Activated naive CD8-positive, alpha-beta T cell treated with anti-CD3 and anti-CD28 coated beads, Interleukin-2, amount 50 U/mL, for 16 hours (primary cell): ENCODE results near the gene IL1RAPL1.
"Not testable (repeated sequence)": the region's sequence is repeated elsewhere in the genome, so short reads cannot be mapped to it uniquely, and the experiment has no call there.

ENCODE experiments used
- DNase-seq: peaks from one replicate; pipeline ENCODE4 v3.0.0-alpha.2; 2020; ENCODE audit warnings: low read depth, low spot score

The IL1RAPL1 gene

DNA sequence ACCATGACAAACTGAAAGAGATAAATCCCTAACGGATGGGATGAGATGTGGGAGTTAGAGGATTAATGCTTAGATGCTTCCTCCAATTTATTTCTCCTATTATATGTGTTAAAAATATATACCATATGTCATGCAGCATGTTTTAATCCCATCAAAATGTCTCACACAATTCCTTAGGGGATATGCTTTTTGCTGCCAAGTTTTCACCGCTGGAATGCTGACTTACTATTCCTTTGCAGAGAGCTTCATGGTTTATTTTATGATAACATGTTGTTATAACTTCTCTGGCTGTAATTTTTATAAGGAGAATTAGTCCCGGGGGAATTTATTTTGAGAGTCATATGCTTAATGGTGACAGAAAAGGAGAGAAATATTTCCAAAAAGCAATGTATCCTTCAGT is 670.3 kb downstream of the IL1RAPL1 start:
- no peak for DNase-seq

DNA sequence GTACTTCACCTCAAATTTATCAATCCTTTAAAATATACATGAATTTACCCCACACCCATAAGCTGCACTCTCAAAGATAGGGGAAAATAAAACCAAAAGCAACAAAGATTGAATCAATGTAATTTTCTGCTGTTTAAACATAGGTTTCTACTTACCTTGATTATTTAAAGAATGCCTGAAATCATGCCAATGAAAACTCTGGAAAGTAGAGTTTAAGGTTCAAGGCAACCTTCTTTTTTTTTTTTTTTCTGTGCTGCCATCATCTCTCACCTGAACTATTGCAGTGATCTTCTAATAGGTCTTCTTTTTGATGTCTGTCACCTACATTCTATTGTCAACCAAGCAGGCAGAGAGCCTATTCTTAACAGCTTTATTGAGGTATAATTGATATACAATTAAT is 682.1 kb downstream of the IL1RAPL1 start:
- no peak for DNase-seq

DNA sequence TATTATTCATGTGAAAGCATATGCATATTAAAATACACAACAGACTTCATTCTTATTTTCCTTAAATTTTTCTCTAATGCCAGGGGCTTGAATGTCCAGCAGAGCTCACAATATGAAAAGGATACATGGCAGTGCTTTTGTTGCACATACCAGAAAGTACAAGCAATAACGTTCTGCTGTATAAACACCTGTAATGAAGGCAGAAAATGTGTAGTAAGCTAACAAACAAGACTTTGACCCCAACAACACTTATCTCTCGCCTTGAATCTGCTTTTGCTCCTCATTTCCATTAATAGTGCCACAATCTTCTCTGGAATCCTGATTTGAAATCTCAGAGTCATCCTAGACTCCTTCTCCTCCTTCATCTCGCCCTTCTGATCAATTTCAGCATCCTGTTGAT is 687.3 kb downstream of the IL1RAPL1 start:
- no peak for DNase-seq

DNA sequence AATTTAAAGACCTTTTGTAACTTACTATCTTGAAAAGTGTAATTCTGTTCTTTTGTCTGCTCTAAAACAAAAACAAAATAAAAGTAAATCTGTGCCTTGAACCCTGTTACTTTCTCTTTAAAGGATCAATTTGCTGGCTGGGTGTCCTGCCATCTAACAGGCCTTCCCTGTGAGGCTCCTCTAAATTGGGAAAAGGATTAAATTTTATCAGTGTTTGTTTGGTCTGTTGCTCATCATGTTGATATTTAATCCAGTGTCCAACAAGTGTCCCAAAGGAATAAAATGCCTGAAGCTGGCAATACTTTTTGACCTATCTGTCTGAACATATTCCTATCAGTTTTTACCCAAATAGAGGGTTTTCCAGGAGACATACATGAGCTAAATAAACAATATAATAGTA is 688.7 kb downstream of the IL1RAPL1 start:
- DNase-seq = no peak

DNA sequence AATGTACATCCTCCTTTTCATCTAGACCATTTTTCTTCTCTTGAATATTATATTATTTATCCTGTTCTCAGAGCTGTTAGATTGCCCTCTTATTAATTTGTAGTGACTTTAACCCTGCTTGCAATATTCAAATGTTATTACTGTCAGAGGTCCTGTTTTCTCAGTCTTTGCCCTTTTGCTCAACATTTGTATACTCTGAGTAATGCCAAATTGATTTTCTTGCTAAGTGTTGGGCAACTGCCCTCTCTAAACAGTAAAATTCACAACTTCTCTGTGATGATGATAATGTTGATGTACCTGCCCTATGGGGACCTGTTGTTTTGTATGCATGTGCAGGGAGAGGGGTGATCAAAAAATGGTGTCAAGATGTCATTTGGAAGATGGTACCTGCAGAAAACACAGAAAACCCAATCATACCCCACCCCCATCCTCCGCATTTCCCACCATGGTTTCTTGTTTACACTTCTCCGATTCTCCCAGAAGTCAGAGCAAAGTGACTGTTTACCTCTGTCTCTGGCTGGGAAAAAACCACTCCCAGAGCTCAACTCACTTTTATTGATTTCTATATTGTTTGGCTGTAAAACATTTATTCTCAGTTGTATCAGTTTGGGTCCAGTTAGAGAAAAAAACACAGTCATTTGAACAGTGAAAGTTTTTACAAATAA is 694.0 kb downstream of the IL1RAPL1 start:
- DNase-seq = no peak

DNA sequence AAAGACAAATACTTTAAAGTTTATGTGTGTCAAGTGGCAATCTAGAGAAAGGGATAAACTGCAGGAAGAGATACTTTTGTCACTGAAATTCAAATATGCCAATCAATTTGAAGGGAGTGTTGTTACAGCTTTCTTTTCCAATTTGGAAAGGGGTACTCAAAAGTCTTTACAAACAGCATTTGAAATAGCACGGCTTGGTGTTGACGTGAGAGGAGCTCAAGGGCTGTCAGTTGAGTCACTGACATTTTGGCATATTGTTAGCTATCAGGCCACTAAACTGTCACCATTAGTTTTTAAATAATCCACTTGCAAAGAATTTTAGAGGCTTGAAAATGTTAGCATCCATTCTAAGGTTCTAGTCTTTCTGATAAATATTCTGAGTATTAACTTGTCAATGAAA is 698.4 kb downstream of the IL1RAPL1 start:
- DNase-seq = no peak

DNA sequence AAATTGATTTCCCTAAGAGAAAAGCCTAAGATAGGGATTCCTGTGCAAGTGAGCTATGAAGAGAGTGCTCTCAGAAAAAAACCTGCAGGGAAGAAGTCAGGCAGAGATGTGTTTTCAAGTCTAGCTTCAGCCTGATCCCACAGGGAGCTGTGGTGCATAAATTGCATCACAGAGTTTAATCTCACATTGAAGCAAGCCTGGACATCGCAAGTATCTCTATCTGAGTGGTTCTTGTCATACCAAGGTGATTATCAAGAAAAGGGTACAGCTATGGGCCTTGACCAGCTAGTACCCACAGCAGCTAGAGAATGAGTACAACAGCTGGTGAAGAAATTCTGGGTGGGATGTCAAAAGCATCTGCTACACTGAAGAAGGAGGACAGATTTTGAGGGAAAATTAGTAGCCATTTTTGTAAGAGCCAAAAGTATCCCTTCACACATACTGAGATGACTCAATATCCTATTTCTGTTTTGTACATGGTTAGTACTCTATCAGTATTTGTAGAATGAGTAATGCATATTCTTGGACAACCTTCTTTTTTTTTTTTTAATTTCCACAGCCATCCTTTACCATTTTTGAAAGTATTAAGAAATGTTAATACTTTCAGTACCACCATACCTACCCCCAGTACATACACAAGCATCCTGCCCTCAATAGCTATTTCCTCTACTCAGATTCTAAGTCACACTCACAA is 708.9 kb downstream of the IL1RAPL1 start:
- DNase-seq = no peak

DNA sequence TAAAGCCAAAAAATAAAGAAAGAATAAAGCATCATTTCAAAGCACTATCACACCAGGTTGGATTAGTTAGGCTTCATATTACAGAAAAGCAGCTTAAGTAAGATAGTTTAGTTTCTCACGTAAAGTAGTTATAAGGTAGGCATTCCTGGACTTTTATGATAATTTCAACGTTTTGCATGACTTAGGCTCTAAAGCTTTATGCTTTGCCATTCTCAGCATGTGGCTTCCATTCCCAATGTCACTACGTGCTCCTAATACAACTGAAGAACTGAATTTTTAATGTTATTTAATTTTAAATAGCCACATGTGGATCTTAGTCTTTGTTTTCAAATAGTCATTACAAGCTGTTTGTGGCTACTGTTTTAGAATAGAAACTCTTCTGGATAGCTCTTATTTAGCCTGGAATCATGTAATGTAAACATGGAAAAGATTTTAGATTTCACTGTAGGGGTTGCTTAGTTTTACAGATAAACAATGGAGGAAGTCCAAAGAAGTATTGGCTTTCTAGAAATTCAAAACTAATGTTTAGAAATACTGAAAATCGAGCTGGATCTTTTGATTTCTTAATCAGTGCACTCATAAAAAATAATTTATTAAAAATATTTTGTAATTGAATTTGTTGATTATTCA is 710.0 kb downstream of the IL1RAPL1 start:
- DNase-seq = no peak

DNA sequence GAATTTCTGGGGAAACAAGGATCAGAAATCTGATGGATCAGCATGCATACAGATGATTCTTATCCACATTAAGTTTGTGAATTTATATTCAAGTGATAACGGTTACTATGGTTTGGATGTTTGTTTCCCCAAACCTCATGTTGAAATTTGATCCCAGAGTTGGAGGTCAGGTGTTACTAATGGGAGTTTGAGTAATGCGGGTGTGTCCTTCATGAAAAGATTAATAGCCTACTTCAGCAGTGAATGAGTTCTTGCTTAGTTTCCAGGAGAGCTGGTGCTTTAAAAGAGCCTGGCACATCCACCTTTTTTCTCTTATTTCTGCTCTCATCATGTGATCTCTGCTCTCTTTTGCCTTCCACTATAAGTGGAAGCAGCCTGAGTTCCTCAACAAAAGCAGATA is 712.4 kb downstream of the IL1RAPL1 start:
- DNase-seq = no peak

DNA sequence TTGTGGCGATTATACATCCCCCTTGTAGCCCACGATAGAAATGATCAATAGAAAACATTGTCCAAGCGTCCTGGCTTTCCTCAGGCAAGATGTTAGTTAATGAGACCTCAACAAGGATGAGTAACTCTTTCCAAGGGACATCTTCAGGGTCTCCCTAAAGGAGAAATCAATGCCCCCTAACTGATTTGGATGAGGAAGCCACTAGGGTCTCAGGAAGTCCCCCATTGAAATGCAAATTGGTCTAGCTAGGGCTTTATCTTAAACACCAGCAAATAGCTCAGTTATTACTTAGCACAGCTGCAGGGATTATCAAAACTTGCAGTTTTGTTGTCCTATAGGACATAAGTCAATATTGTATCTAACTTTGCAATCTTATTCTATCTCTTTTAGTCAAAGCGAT is 721.5 kb downstream of the IL1RAPL1 start:
- no peak for DNase-seq

DNA sequence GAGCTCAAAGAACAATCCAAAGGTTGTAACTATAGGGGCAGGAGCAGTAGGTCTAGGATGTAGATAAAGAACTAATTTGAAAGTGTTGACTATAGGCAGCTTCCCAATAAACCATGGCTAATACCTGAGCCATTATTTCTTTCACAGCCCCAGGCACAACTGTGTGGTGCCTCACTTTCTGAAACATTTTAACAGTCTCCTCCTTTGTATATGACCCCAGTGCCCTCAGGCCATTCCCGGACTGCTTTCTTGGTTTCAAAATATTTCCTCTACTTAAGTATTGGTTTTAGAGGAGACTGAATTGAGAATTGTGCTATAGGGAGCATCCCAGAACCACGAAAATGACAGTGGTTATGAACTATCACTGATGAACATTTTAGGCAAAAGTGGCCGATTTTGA is 728.7 kb downstream of the IL1RAPL1 start:
- DNase-seq = no peak

DNA sequence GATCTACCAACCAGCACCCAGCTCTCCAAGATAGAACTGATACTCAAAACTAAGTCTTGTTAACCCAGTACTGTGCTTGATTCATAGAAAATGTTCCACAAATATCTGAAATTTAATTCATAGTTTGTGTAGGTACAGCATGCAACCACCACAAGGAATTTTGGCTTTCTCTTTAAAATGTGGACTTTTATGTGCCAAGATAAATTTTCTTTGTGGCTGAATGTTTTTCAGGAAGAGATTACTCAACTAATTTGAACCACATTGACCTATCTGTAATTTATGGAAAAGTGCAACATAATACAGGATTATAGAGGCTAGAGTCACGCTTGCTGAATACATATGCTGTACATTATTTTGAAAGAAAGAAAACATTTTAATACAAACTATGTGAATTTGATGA is 730.8 kb downstream of the IL1RAPL1 start:
- no peak for DNase-seq

DNA sequence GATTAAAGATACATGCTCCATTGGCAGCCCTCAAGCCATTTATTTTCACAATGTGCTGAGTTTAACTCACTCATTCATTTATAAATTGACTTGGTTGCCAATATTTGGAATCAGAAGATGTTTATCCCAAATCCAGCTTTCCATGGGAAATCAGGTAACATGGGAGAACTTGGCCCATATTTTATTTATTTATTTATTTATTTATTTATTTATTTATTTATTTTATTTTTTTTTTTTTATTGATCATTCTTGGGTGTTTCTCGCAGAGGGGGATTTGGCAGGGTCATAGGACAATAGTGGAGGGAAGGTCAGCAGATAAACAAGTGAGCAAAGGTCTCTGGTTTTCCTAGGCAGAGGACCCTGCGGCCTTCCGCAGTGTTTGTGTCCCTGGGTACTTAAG is 745.2 kb downstream of the IL1RAPL1 start:
- not testable (repeated sequence) for DNase-seq

DNA sequence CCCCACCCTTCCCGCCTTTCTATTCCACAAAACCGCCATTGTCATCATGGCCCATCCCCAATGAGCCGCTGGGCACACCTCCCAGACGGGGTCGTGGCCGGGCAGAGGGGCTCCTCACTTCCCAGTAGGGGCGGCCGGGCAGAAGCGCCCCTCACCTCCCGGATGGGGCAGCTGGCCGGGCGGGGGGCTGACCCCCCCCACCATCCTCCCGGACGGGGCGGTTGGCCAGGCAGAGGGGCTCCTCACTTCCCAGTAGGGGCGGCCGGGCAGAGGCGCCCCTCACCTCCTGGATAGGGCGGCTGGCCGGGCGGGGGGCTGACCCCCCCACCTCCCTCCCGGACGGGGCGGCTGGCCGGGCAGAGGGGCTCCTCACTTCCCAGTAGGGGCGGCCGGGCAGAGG is 745.8 kb downstream of the IL1RAPL1 start:
- not testable (repeated sequence) for DNase-seq

DNA sequence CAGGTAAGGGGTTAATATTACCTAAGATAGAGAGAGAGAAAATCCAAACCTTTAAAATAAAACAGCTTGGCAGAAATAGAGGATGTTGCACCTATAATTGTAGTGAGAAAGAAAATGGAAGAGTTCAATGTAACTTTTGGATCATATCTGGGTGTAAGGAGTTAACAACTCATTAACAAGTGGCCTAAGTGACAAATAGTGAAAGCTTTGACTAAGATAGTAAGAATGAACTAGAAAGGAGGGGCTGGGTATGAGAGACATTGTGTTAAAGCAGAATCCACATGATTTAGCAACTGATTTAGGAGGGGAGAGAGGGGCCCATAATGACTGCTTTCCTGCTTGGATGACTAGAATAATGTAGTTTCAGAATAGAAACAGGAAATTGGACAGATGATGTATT is 761.0 kb downstream of the IL1RAPL1 start:
- DNase-seq = no peak

DNA sequence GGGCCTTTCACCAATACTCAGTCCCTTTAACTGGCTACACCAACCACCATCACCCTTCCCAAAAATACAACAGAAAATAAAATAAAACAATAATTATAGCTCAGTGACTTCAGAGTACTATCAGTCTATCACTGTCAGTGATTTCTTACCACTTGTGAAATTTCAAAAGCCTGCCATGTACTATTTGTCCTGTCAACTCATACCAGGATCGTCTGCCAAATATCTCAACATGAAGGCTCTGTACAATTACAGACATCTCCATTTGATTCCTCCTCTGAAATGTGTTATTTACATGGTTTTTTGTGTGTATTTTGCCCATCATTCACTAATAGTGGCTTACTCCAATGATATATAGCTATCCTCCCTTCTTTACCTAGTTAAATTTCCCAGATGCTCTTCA is 772.0 kb downstream of the IL1RAPL1 start:
- DNase-seq = no peak

DNA sequence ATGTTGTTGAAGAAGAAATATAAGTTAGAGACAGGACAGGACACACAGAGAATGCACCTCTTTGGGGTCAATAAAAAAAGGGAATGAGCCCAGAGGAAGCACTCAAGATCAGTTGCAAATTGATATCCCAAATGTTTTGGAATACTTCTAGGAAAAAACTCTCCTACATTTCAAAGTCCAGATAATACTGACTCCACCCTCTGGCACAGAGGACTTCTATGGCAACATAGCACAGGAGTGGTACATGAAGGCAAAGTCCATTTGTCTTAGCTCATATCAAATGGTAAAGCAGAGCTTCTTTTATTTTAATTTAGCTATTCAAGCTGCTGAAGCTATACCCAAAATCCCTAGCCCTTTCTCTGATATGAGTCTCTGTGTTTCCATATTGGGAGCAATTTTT is 787.5 kb downstream of the IL1RAPL1 start:
- DNase-seq = not testable (repeated sequence)

DNA sequence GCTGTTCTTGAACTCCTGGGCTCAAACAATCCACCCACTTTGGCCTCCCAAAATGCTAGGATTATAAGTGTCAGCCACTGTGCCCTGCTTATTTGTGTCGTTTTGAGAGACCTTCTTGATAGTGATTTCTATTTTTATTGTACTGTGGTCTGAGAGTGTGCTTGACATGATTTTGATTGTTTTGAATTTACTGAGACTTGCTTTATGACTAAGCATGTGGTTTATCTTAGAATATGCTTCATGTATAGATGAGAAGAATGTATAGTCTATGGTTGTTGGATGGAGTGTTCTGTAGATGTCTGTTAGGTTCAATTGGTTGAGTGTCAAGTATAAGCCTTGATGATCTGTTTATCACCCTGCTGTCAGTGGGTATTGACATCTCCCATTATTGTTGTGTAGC is 789.3 kb downstream of the IL1RAPL1 start:
- no peak for DNase-seq

DNA sequence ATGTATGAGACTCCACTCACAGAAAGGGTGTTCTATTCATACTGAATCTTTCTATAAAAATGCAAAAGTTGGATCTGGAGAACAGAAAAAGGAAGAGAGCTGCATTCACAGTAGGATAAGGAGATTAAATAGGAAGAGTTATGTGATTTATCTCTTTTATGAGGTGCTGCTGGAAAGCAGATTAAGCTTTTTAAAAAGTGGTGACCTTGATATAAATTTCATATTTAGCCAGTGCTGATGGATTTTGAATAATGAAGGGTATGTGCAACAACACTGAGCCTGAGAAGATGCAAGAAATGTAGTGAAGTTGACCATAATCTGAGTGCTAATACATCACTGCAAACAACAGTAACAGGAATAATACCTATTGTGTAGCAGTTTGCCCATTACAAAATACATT is 795.6 kb downstream of the IL1RAPL1 start:
- DNase-seq = no peak

DNA sequence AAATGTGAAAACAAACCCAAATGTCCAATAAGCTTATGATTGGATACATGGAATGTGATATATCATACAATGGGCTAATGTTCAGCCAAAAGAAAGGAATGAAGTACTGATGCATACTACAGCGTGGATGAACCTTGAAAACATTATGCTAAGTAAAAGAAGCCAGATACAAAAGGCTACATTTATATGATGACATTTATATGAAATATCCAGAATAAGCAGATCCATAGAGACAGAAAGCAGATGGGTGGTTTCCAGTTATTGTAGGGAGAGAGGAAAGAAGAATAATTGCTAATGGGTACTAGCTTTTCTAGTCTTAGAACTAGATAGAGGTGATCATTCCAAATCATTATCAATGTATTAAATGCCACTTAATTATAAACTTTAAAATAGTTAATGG is 801.3 kb downstream of the IL1RAPL1 start:
- no peak for DNase-seq

DNA sequence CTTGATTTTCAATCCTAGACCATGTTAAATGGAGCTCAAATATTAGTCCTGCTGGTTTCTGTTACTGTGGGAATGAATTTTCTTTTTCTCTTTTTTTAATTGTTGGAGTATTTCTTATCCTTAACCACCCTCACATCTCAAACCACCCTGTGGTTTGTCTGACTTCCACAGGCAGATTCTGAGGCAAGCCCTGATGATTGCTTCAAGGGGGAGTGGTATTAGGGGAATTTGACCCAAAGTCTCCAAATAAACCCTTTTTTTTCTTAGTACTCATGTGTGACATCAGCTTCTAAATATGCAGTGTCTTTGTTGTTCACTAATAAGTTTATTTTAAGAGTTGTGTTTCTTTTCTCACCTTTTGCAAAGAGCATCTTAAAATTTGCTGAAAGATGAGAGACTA is 810.3 kb downstream of the IL1RAPL1 start:
- DNase-seq = no peak

DNA sequence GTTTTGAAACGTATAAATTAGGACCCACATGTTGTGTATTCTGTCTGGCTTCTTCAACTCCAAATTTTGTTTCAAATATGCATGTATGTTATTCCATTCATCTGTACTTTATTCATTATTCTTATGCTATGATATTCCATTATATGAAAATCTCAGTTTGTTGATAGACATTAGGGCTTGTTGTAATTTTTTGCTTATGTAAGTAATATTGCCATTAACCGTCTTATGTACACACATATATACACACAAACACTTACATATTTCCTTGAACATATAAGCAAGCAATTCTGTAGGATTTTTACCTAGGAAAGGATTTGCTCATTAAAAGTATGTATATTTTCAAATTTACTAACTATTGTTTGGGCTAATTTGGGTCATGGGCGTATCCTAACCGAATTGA is 820.1 kb downstream of the IL1RAPL1 start:
- no peak for DNase-seq
